Stomach (tissue), 4 donors: ENCODE results near the gene COL1A1.

Source experiments
- EP300 ChIP-seq: sonication (generic); formaldehyde crosslinking; IDR thresholded peaks from one replicate; pipeline ENCODE4 v1.6.1; 2017; ENCODE audit warnings: antibody characterized with exemption
- POLR2A ChIP-seq, 4 donors: fragments of 450-650 bp; IDR thresholded peaks; one replicate each; pipeline ENCODE4 v1.6.1; 2016; ENCODE audit warnings: antibody characterized with exemption in 4 of 4, control low read depth in 2 of 4, mild to moderate bottlenecking in 1 of 4, moderate library complexity in 1 of 4
- POLR2AphosphoS5 ChIP-seq, 3 donors: sonication (generic); formaldehyde crosslinking; IDR thresholded peaks; one replicate each; pipeline ENCODE4 v1.6.1; 2016; ENCODE audit warnings: antibody characterized with exemption in 3 of 3
- TF ChIP-seq, protein P1 (sequence below), 7 experiments: fragments of 450-650 bp in 4 of 7; fragments of 200-600 bp in 3 of 7; sonication (generic) in 3 of 7; IDR thresholded peaks; one replicate each; pipeline ENCODE4 v1.5.1; 2016 to 2019; ENCODE audit warnings: antibody characterized with exemption in 7 of 7, control low read depth in 2 of 7, mild to moderate bottlenecking in 1 of 7

DNA sequence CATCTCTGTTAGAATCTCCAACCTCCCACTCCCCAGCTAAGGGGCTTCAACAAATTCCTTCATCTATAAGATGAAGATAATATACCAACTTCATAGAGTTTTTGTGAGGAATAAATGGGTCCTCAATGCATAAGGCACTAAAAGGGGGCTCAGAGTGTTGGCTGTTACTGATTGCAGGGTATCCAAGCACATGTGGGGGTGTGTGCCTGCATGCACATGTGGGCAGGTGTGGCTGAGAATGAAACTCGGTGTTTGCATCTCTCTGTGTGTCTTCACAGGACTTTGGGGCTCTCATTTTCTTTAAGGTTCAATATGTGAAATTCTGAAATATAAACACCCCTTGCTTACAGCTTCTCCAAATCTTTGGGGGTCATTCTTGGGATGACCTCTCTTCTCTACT lies 46.8 kb downstream of the COL1A1 start:
- TF ChIP-seq, protein P1, sequence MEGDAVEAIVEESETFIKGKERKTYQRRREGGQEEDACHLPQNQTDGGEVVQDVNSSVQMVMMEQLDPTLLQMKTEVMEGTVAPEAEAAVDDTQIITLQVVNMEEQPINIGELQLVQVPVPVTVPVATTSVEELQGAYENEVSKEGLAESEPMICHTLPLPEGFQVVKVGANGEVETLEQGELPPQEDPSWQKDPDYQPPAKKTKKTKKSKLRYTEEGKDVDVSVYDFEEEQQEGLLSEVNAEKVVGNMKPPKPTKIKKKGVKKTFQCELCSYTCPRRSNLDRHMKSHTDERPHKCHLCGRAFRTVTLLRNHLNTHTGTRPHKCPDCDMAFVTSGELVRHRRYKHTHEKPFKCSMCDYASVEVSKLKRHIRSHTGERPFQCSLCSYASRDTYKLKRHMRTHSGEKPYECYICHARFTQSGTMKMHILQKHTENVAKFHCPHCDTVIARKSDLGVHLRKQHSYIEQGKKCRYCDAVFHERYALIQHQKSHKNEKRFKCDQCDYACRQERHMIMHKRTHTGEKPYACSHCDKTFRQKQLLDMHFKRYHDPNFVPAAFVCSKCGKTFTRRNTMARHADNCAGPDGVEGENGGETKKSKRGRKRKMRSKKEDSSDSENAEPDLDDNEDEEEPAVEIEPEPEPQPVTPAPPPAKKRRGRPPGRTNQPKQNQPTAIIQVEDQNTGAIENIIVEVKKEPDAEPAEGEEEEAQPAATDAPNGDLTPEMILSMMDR (IDR thresholded peaks at IDR 0.05): no peak
- no peak for TF ChIP-seq POLR2A (IDR thresholded peaks at IDR 0.05)
- no peak for TF ChIP-seq EP300
- TF ChIP-seq POLR2AphosphoS5 (IDR thresholded peaks at IDR 0.05): no peak
